GM12864 (cell line): ENCODE results near the gene USP20.

Experiments
- DNase-seq: peaks from one replicate; pipeline ENCODE4 v3.0.0-alpha.2; 2011; ENCODE audit warnings: low read depth
- H3K4me3 ChIP-seq: 2 replicates; pipeline ENCODE4 v1.5.1; 2011; ENCODE audit warnings: mild to moderate bottlenecking, low read depth, low read length, control low read depth
- CTCF ChIP-seq: IDR thresholded peaks from 2 replicates; pipeline ENCODE4 v1.5.1; 2011; ENCODE audit warnings: low read depth, mild to moderate bottlenecking, moderate library complexity, low read length, control low read depth, inconsistent platforms; ENCODE audit errors: missing control alignments

Gene USP20

DNA sequence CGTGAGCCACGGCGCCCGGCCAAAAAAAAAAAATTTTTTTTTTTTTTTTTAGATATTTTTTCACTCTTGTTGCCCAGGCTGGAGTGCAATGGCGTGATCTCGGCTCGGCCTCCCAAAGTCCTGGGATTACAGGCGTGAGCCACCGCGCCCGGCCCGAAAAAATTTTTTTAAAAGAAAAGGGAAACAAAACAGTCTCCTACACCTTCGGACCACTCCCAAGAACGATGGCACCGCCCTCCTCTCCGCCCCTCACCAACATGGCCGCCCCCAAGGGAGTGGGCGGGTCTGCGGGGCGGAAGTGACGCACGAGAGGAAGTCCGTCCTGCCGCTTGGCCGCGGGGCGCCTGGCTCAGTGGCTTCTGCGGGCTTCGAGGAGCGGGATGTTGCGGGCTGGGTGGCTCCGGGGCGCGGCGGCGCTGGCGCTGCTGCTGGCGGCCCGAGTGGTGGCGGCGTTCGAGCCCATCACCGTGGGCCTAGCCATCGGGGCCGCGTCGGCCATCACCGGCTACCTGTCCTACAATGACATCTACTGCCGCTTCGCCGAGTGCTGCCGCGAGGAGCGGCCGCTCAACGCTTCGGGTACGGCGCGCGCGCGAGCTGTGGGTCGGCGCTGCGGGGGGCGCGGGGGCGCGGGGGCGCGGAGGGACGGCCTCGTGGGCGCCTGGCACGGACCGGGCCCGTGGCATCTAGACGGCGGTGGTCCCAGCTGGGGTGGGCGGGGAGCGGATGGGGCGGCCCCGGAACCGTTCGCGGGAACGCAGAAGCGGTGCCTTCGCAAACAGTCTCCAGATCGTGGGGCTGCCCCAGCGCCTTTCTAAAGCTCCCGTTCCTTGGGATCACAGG is 32.2 kb upstream of the USP20 start, which contains the start of gene TOR1B:
Gene TOR1B (plus strand): TSS at position 352 of the 843 bp plus-strand sequence. CDS start 29 bp downstream, at position 381.
- H3K4me3 ChIP-seq = peak within 1 kb of the TSS; percentile 96
- peak; percentile 78 for DNase-seq
- no peak for TF ChIP-seq CTCF

DNA sequence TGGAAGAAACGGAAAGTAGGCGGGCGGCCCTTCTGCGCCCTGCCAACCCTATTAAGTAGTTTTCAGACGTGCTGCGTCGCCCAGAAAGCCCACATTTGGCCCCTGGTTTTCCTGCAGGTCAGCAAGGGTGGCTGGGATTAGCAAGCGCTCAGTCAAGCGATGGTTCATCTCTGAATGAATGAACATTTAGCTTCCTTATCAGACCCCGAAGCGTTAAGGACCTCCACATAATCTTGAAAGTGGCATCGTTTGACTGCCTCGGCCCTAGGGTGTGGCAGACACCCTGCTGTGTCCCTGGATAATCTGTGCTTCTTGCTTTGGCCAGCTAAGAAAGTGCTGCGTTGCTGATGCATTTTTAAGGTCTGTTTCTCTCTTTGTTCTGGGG is 31.6 kb upstream of the USP20 start:
- no peak for DNase-seq
- peak overlapping the region; percentile 96 for H3K4me3 ChIP-seq
- TF ChIP-seq CTCF = no peak

GRCh38 chr9:129806061-129806460 is 29.2 kb upstream of the USP20 start:
- H3K4me3 ChIP-seq = no peak overlapping the region
- DNase-seq = no peak
- TF ChIP-seq CTCF = no peak

DNA sequence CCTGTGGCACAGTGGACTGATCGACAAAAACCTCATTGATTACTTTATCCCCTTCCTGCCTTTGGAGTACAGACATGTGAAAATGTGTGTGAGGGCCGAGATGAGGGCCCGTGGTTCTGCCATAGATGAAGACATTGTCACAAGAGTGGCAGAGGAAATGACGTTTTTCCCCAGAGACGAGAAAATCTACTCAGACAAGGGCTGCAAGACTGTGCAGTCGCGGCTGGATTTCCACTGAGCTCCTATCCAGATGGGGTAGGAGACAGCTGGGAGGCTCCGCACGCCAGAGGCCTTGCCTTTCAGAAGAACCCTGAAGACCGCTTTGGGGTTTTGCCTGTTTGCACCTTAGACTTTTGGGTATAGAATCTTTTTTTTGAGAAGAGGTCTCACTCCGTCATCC is 25.9 kb upstream of the USP20 start:
- TF ChIP-seq CTCF = no peak
- DNase-seq = no peak
- no peak overlapping the region for H3K4me3 ChIP-seq

DNA sequence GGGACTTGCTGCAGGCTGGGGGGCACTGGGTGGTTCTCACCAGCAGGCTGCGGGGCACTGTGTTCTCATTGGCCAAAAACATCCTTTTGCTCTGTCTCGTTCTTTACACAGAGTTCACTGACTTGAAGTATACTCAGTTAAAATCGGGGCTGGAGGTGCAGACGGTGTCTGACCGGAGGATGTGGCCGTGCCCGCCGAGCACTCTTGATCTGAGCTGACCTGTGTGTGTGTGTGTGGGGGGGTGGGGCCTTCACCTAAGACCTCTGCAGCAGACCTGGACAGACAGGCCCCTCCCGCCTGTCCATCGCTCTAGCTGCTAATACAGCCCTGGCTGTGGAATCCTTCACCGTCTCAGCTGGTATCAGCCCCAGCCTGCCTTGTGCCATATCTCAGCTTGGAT is 25.1 kb upstream of the USP20 start:
- TF ChIP-seq CTCF = no peak

DNA sequence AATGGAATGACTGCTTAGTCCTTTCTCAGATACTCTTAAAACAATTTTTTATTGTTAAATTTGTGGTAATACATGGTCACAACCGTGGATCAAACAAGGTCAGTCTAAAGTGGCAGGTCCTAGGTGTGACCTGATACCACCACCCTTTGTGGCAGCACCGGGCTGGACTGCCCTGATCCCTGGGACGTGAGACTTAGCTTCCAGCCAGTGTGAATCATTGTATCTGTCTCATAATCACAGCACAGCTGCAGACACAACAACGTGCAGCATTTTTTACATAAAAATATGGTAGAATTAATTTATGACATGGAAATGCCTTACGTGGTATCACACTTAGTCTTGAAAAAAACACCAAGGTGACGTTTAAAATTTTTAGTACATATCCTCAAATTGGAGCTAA is 24.5 kb upstream of the USP20 start:
- H3K4me3 ChIP-seq = no peak overlapping the region
- DNase-seq = no peak
- TF ChIP-seq CTCF = no peak

More for the DNA sequence above, 25.1 kb upstream of the USP20 start:
- no peak overlapping the region for H3K4me3 ChIP-seq
- DNase-seq = no peak

DNA sequence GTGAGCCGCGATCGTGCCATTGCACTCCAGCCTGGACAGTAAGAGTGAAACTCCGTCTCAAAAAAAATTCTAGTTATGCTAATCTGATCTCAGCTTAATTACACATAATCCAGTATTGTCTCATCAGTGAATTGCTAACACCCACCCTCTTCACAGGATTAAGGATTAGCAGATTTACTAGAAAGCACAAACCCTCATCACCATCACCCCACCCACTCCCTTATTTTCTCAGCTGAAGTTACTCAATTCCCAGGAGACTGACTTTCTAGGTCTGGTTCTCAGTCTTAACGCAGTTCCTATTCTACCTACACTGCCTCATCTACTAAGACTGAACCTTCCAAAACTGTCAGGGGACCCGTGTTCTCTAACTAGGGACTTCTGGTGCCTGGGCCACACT is 23.3 kb upstream of the USP20 start:
- no peak overlapping the region for H3K4me3 ChIP-seq
- TF ChIP-seq CTCF = no peak
- DNase-seq = no peak
